HepG2 (cell line): ENCODE results near the gene POLDIP3. TPM values are rescaled to one million over a fixed set of nuclear protein-coding genes. Genes with fewer than 3 reads are reported as not detected.

Experiments
- HNF4A ChIP-seq: sonication (generic); formaldehyde crosslinking; IDR thresholded peaks from 2 replicates; pipeline ENCODE4 v1.4.0; 2020; ENCODE audit warnings: missing genetic modification reagents
- ZNF124 ChIP-seq: sonication (generic); formaldehyde crosslinking; IDR thresholded peaks from 2 replicates; pipeline ENCODE4 v1.4.0; 2020; ENCODE audit warnings: missing genetic modification reagents
- ZNF563 ChIP-seq: sonication (generic); formaldehyde crosslinking; IDR thresholded peaks from 2 replicates; pipeline ENCODE4 v1.8.0; 2022; ENCODE audit warnings: mild to moderate bottlenecking, moderate library complexity, missing genetic modification reagents
- ZNF577 ChIP-seq: sonication (generic); formaldehyde crosslinking; IDR thresholded peaks from 2 replicates; pipeline ENCODE4 v1.4.0; 2020; ENCODE audit warnings: mild to moderate bottlenecking, low read depth, missing genetic modification reagents, borderline replicate concordance
- polyA plus RNA-seq, 8 experiments: library from polyadenylated mRNA; depleted of rRNA in 3 of 8; stranded (reverse) in 7 of 8; unstranded in 1 of 8; fragments of >200 nt; fragmentation: Illumina TruSeq in 4 of 8; extraction: Trizol in 4 of 8; gene quantifications; 2 replicates each; pipeline versions ENCODE4 v1.2.1 to v1.2.3, GENCODE V29; 2011 to 2016; ENCODE audit warnings: low read depth in 4 of 8, missing spikeins in 1 of 8, mixed read lengths in 1 of 8; ENCODE audit not compliant: insufficient read depth in 1 of 8
- total RNA-seq, 5 experiments: library from RNA; depleted of rRNA; stranded (reverse); fragments of >200 nt; fragmentation: Illumina TruSeq; extraction: Trizol; gene quantifications; 2 replicates each; pipeline ENCODE4 v1.2.3, GENCODE V29; 2016; ENCODE audit warnings: low read depth in 1 of 5
- TF ChIP-seq, protein P1 (sequence below): IDR thresholded peaks from 2 replicates; pipeline ENCODE4 v1.6.1; 2018; ENCODE audit warnings: missing genetic modification reagents, mild to moderate bottlenecking, missing compliant biosample characterization
- TF ChIP-seq, protein P2 (sequence below): sonication (generic); formaldehyde crosslinking; IDR thresholded peaks from 2 replicates; pipeline ENCODE4 v1.4.0; 2020; ENCODE audit warnings: mild to moderate bottlenecking, missing genetic modification reagents
- TF ChIP-seq, protein P3 (sequence below): sonication (generic); formaldehyde crosslinking; IDR thresholded peaks from 2 replicates; pipeline ENCODE4 v1.5.1; 2020; ENCODE audit warnings: mild to moderate bottlenecking, missing genetic modification reagents, borderline replicate concordance
- TF ChIP-seq, protein P4 (sequence below): sonication (generic); formaldehyde crosslinking; IDR thresholded peaks from 2 replicates; pipeline ENCODE4 v1.8.0; 2022; ENCODE audit warnings: mild to moderate bottlenecking, missing genetic modification reagents; ENCODE audit not compliant: insufficient replicate concordance
- TF ChIP-seq, protein P5 (sequence below): sonication (generic); formaldehyde crosslinking; IDR thresholded peaks from 2 replicates; pipeline ENCODE4 v1.9.0; 2021; ENCODE audit warnings: mild to moderate bottlenecking, missing genetic modification reagents

The POLDIP3 gene
- total and polyA plus RNA-seq, 2 of the 13 experiments (the other 11 are each of a cell fraction or from before 2014, with no cell fraction given) = 45.8 to 47.4 TPM

DNA sequence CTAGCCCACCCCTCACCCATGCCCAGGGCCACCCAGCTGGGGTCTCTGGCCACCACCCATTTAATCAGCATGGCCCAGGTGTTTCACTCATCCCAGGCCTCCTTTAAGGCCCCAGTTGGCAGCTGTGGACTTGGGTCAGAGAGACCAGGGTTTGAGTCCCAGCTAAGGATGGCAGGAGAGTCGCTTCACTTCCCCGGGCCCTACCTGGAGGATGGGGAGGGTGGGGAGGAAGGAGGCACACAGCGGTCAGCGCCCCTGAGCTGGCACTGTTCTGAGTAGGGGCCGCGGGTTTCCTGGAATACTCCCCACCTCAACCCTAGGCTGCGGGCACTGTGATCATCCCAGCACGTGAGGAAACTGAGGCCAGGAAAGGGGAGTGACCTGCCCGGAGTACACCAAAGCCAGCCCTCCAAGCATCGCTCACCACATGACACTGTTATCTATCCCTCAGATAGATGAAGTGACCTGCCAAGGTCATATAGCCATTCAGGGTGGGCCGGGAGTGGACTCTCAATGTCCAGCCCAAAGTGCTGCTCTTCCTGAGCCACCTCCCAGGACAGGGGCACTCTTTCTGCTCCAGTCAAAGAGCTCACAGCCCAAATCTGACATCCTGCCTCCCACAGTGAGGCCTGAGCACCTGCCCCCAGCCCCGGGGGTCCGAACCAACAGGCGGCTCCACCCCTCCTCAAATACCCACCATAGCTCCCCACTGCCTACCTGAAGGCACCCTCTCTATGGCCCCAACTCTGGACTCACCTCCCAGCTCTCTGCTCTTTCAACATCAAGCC lies 29.1 kb upstream of the POLDIP3 start (continued):
- TF ChIP-seq, protein P1, sequence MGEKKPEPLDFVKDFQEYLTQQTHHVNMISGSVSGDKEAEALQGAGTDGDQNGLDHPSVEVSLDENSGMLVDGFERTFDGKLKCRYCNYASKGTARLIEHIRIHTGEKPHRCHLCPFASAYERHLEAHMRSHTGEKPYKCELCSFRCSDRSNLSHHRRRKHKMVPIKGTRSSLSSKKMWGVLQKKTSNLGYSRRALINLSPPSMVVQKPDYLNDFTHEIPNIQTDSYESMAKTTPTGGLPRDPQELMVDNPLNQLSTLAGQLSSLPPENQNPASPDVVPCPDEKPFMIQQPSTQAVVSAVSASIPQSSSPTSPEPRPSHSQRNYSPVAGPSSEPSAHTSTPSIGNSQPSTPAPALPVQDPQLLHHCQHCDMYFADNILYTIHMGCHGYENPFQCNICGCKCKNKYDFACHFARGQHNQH (CRISPR knock-in tag) = no peak
- TF ChIP-seq, protein P2, sequence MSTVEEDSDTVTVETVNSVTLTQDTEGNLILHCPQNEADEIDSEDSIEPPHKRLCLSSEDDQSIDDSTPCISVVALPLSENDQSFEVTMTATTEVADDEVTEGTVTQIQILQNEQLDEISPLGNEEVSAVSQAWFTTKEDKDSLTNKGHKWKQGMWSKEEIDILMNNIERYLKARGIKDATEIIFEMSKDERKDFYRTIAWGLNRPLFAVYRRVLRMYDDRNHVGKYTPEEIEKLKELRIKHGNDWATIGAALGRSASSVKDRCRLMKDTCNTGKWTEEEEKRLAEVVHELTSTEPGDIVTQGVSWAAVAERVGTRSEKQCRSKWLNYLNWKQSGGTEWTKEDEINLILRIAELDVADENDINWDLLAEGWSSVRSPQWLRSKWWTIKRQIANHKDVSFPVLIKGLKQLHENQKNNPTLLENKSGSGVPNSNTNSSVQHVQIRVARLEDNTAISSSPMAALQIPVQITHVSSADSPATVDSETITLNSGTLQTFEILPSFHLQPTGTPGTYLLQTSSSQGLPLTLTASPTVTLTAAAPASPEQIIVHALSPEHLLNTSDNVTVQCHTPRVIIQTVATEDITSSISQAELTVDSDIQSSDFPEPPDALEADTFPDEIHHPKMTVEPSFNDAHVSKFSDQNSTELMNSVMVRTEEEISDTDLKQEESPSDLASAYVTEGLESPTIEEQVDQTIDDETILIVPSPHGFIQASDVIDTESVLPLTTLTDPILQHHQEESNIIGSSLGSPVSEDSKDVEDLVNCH (CRISPR knock-in tag) = no peak
- TF ChIP-seq, protein P3, sequence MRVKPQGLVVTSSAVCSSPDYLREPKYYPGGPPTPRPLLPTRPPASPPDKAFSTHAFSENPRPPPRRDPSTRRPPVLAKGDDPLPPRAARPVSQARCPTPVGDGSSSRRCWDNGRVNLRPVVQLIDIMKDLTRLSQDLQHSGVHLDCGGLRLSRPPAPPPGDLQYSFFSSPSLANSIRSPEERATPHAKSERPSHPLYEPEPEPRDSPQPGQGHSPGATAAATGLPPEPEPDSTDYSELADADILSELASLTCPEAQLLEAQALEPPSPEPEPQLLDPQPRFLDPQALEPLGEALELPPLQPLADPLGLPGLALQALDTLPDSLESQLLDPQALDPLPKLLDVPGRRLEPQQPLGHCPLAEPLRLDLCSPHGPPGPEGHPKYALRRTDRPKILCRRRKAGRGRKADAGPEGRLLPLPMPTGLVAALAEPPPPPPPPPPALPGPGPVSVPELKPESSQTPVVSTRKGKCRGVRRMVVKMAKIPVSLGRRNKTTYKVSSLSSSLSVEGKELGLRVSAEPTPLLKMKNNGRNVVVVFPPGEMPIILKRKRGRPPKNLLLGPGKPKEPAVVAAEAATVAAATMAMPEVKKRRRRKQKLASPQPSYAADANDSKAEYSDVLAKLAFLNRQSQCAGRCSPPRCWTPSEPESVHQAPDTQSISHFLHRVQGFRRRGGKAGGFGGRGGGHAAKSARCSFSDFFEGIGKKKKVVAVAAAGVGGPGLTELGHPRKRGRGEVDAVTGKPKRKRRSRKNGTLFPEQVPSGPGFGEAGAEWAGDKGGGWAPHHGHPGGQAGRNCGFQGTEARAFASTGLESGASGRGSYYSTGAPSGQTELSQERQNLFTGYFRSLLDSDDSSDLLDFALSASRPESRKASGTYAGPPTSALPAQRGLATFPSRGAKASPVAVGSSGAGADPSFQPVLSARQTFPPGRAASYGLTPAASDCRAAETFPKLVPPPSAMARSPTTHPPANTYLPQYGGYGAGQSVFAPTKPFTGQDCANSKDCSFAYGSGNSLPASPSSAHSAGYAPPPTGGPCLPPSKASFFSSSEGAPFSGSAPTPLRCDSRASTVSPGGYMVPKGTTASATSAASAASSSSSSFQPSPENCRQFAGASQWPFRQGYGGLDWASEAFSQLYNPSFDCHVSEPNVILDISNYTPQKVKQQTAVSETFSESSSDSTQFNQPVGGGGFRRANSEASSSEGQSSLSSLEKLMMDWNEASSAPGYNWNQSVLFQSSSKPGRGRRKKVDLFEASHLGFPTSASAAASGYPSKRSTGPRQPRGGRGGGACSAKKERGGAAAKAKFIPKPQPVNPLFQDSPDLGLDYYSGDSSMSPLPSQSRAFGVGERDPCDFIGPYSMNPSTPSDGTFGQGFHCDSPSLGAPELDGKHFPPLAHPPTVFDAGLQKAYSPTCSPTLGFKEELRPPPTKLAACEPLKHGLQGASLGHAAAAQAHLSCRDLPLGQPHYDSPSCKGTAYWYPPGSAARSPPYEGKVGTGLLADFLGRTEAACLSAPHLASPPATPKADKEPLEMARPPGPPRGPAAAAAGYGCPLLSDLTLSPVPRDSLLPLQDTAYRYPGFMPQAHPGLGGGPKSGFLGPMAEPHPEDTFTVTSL (CRISPR knock-in tag) = no peak
- TF ChIP-seq ZNF577 (no peak), ZNF124 (CRISPR knock-in tag) (no peak), HNF4A (CRISPR knock-in tag) (0 out of 2 replicates have a peak, but pooled peaks have one; percentile 25), ZNF563 (CRISPR knock-in tag) (no peak)
- TF ChIP-seq, protein P4, sequence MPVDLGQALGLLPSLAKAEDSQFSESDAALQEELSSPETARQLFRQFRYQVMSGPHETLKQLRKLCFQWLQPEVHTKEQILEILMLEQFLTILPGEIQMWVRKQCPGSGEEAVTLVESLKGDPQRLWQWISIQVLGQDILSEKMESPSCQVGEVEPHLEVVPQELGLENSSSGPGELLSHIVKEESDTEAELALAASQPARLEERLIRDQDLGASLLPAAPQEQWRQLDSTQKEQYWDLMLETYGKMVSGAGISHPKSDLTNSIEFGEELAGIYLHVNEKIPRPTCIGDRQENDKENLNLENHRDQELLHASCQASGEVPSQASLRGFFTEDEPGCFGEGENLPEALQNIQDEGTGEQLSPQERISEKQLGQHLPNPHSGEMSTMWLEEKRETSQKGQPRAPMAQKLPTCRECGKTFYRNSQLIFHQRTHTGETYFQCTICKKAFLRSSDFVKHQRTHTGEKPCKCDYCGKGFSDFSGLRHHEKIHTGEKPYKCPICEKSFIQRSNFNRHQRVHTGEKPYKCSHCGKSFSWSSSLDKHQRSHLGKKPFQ (CRISPR knock-in tag) = peak; percentile 37
- TF ChIP-seq, protein P5, sequence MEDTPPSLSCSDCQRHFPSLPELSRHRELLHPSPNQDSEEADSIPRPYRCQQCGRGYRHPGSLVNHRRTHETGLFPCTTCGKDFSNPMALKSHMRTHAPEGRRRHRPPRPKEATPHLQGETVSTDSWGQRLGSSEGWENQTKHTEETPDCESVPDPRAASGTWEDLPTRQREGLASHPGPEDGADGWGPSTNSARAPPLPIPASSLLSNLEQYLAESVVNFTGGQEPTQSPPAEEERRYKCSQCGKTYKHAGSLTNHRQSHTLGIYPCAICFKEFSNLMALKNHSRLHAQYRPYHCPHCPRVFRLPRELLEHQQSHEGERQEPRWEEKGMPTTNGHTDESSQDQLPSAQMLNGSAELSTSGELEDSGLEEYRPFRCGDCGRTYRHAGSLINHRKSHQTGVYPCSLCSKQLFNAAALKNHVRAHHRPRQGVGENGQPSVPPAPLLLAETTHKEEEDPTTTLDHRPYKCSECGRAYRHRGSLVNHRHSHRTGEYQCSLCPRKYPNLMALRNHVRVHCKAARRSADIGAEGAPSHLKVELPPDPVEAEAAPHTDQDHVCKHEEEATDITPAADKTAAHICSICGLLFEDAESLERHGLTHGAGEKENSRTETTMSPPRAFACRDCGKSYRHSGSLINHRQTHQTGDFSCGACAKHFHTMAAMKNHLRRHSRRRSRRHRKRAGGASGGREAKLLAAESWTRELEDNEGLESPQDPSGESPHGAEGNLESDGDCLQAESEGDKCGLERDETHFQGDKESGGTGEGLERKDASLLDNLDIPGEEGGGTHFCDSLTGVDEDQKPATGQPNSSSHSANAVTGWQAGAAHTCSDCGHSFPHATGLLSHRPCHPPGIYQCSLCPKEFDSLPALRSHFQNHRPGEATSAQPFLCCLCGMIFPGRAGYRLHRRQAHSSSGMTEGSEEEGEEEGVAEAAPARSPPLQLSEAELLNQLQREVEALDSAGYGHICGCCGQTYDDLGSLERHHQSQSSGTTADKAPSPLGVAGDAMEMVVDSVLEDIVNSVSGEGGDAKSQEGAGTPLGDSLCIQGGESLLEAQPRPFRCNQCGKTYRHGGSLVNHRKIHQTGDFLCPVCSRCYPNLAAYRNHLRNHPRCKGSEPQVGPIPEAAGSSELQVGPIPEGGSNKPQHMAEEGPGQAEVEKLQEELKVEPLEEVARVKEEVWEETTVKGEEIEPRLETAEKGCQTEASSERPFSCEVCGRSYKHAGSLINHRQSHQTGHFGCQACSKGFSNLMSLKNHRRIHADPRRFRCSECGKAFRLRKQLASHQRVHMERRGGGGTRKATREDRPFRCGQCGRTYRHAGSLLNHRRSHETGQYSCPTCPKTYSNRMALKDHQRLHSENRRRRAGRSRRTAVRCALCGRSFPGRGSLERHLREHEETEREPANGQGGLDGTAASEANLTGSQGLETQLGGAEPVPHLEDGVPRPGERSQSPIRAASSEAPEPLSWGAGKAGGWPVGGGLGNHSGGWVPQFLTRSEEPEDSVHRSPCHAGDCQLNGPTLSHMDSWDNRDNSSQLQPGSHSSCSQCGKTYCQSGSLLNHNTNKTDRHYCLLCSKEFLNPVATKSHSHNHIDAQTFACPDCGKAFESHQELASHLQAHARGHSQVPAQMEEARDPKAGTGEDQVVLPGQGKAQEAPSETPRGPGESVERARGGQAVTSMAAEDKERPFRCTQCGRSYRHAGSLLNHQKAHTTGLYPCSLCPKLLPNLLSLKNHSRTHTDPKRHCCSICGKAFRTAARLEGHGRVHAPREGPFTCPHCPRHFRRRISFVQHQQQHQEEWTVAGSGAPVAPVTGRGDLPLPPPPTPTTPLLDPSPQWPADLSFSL (CRISPR knock-in tag) = no peak
